ENCODE data around the gene BMX.

Gene BMX

GRCh38 chrX:15471028-15471427 is 29.6 kb upstream of the BMX start:
- peak; percentile 63 for DNase-seq (ENCODE audit: low read depth)
- no peak overlapping the region for H3K4me3 ChIP-seq (ENCODE audit: low read length)
- TF ChIP-seq, protein P1, sequence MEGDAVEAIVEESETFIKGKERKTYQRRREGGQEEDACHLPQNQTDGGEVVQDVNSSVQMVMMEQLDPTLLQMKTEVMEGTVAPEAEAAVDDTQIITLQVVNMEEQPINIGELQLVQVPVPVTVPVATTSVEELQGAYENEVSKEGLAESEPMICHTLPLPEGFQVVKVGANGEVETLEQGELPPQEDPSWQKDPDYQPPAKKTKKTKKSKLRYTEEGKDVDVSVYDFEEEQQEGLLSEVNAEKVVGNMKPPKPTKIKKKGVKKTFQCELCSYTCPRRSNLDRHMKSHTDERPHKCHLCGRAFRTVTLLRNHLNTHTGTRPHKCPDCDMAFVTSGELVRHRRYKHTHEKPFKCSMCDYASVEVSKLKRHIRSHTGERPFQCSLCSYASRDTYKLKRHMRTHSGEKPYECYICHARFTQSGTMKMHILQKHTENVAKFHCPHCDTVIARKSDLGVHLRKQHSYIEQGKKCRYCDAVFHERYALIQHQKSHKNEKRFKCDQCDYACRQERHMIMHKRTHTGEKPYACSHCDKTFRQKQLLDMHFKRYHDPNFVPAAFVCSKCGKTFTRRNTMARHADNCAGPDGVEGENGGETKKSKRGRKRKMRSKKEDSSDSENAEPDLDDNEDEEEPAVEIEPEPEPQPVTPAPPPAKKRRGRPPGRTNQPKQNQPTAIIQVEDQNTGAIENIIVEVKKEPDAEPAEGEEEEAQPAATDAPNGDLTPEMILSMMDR (IDR thresholded peaks at IDR 0.05; ENCODE audit: insufficient read depth, low read depth, low read length, missing control alignments): peak; percentile 79

GRCh38 chrX:15472531-15472930 is 28.1 kb upstream of the BMX start:
- no peak overlapping the region for H3K4me3 ChIP-seq (ENCODE audit: low read length)
- DNase-seq (ENCODE audit: low read depth): no peak
- TF ChIP-seq, protein P1 (IDR thresholded peaks at IDR 0.05; ENCODE audit: insufficient read depth, low read depth, low read length, missing control alignments): no peak

DNA sequence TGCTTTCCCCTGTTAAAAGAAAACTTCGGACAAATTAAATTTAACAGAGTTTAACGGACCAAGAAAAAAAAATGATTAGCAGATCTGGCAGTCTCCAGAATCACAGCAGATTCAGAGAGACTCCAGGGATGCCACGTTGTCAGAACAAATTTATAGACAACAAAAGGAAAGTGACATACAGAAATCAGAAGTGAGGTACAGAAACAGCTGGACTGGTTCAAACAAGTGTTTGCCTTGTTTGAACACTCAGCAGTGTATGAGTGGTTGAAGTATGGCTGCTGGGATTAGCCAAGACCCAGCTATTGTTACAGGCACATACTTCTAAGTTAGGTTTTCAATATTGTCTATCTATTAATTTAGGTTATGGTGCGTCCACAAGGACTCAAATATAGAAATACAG is 26.6 kb upstream of the BMX start:
- no peak overlapping the region for H3K4me3 ChIP-seq (ENCODE audit: low read length)
- TF ChIP-seq, protein P1 (IDR thresholded peaks at IDR 0.05; ENCODE audit: insufficient read depth, low read depth, low read length, missing control alignments): no peak
- DNase-seq (ENCODE audit: low read depth): peak; percentile 54

DNA sequence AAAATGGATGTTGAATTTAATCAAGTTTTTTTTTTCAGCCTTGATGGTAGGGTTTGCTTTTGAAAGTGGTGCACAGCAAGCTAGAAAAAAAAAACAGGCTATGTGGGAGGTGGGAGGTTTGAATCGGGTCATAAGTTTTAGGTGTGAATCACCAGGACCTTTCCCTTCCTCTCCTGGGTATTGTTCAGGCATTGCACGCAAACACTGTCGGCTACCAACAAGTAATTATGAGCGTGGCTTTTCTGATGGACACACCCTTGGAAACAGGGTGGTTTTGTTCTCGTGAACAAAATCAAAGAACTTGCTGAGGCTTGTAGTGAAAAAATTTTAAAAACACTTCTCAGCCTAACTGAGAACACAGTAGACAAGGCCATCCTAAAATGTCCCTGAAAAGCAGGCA is 25.6 kb upstream of the BMX start:
- TF ChIP-seq, protein P1 (IDR thresholded peaks at IDR 0.05; ENCODE audit: insufficient read depth, low read depth, low read length, missing control alignments): no peak
- peak; percentile 88 for DNase-seq (ENCODE audit: low read depth)
- no peak overlapping the region for H3K4me3 ChIP-seq (ENCODE audit: low read length)

- no peak overlapping the region for H3K4me3 ChIP-seq (ENCODE audit: low read length)
- DNase-seq (ENCODE audit: low read depth): peak; percentile 18
- TF ChIP-seq, protein P1 (IDR thresholded peaks at IDR 0.05; ENCODE audit: insufficient read depth, low read depth, low read length, missing control alignments): no peak
Measured at GRCh38 chrX:15475486-15475885, 25.1 kb upstream of the BMX start.

GRCh38 chrX:15483891-15484290 is 16.7 kb upstream of the BMX start:
- no peak overlapping the region for H3K4me3 ChIP-seq (ENCODE audit: low read length)
- TF ChIP-seq, protein P1 (IDR thresholded peaks at IDR 0.05; ENCODE audit: insufficient read depth, low read depth, low read length, missing control alignments): no peak
- no peak for DNase-seq (ENCODE audit: low read depth)

GRCh38 chrX:15492469-15492868 is 8.1 kb upstream of the BMX start:
- DNase-seq (ENCODE audit: low read depth): no peak
- H3K4me3 ChIP-seq (ENCODE audit: low read length): peak overlapping the region; percentile 59
- TF ChIP-seq, protein P1 (IDR thresholded peaks at IDR 0.05; ENCODE audit: insufficient read depth, low read depth, low read length, missing control alignments): no peak

Measured in epithelial cell of esophagus (primary cell).